ENCODE measurements around the gene SEMA3G. TPM values are rescaled to one million over a fixed set of nuclear protein-coding genes. Genes with fewer than 3 reads are reported as not detected.

The SEMA3G gene
- total and polyA plus RNA-seq, 2 donors from 2014 or later: 25.7 to 28.2 TPM

GRCh38 chr3:52471371-52472238 is 26.7 kb upstream of the SEMA3G start:
- no peak overlapping the region for H3K4me3 ChIP-seq (ENCODE audit: low read length in 3 of 3)
- no peaks in the 10 kb centered on the region for H3K27me3 ChIP-seq (ENCODE audit: control insufficient read depth, insufficient read depth, low read length)
- H3K27ac ChIP-seq (ENCODE audit: low read depth in 2 of 2, low read length in 2 of 2): no peak overlapping the region
- FAIRE-seq: no peak
- peak in 4 of 5 donors; percentile 41 to 81 (median 48) for DNase-seq
- H3K9ac ChIP-seq (ENCODE audit: low read length in 3 of 3): no peak overlapping the region
- intact Hi-C loops (cut with DNase I): no loop called here
- peak; percentile 65 for TF ChIP-seq CTCF (IDR thresholded peaks at IDR 0.05; ENCODE audit: borderline replicate concordance, extremely low read depth, insufficient read depth)
- H3K9me3 ChIP-seq (ENCODE audit: control insufficient read depth in 2 of 3, insufficient read depth in 1 of 3, low read length in 3 of 3): no peaks in the 10 kb centered on the region
- H3K4me1 ChIP-seq (ENCODE audit: control insufficient read depth in 2 of 3, insufficient read depth in 2 of 3, low read depth in 1 of 3, low read length in 3 of 3): peaks cover 0 to 2% (median 0%) of the 10 kb centered on the region in 3 donors
- peaks cover 5 to 46% (median 30%) of the 10 kb centered on the region in 3 donors for H3K36me3 ChIP-seq (ENCODE audit: control insufficient read depth in 2 of 3, insufficient read depth in 3 of 3, low read length in 3 of 3)

- FAIRE-seq: no peak
- Histone ChIP-seq H3K4me3 (ENCODE audit: low read length in 3 of 3) (no peak overlapping the region), H3K4me1 (ENCODE audit: control insufficient read depth in 2 of 3, insufficient read depth in 2 of 3, low read depth in 1 of 3, low read length in 3 of 3) (peaks cover 0 to 2% (median 0%) of the 10 kb centered on the region in 3 donors), H3K27me3 (ENCODE audit: control insufficient read depth, insufficient read depth, low read length) (no peaks in the 10 kb centered on the region), H3K27ac (ENCODE audit: low read depth in 2 of 2, low read length in 2 of 2) (no peak overlapping the region), H3K36me3 (ENCODE audit: control insufficient read depth in 2 of 3, insufficient read depth in 3 of 3, low read length in 3 of 3) (peaks cover 2 to 39% (median 24%) of the 10 kb centered on the region in 3 donors), H3K9ac (ENCODE audit: low read length in 3 of 3) (no peak overlapping the region), H3K9me3 (ENCODE audit: control insufficient read depth in 2 of 3, insufficient read depth in 1 of 3, low read length in 3 of 3) (no peaks in the 10 kb centered on the region)
- no peak for TF ChIP-seq CTCF (IDR thresholded peaks at IDR 0.05; ENCODE audit: borderline replicate concordance, extremely low read depth, insufficient read depth)
- no peak for DNase-seq
- intact Hi-C loops (cut with DNase I): no loop called here
Measured at GRCh38 chr3:52470920-52471319, 26.0 kb upstream of the SEMA3G start.

- no peaks in the 10 kb centered on the region for H3K9me3 ChIP-seq (ENCODE audit: control insufficient read depth in 2 of 3, insufficient read depth in 1 of 3, low read length in 3 of 3)
- intact Hi-C loops (cut with DNase I): no loop called here
- no peak overlapping the region for H3K27ac ChIP-seq (ENCODE audit: low read depth in 2 of 2, low read length in 2 of 2)
- no peaks in the 10 kb centered on the region for H3K27me3 ChIP-seq (ENCODE audit: control insufficient read depth, insufficient read depth, low read length)
- peaks cover 2 to 25% (median 23%) of the 10 kb centered on the region in 3 donors for H3K36me3 ChIP-seq (ENCODE audit: control insufficient read depth in 2 of 3, insufficient read depth in 3 of 3, low read length in 3 of 3)
- peaks cover 0 to 2% (median 0%) of the 10 kb centered on the region in 3 donors for H3K4me1 ChIP-seq (ENCODE audit: control insufficient read depth in 2 of 3, insufficient read depth in 2 of 3, low read depth in 1 of 3, low read length in 3 of 3)
- no peak overlapping the region for H3K9ac ChIP-seq (ENCODE audit: low read length in 3 of 3)
- no peak for FAIRE-seq
- no peak for TF ChIP-seq CTCF (IDR thresholded peaks at IDR 0.05; ENCODE audit: borderline replicate concordance, extremely low read depth, insufficient read depth)
- H3K4me3 ChIP-seq (ENCODE audit: low read length in 3 of 3): no peak overlapping the region
- DNase-seq: no peak
Measured at GRCh38 chr3:52469001-52469400, 24.1 kb upstream of the SEMA3G start.

Data from kidney (tissue), 14 donors.